Transverse colon (tissue), 4 donors: Measurements from ENCODE around the gene TREH. TPM values are rescaled to one million over a fixed set of nuclear protein-coding genes. Genes with fewer than 3 reads are reported as not detected.

Experiments used
- DNase-seq: peaks from one replicate; pipeline ENCODE4 v3.0.0-alpha.2; 2019
- H3K27ac ChIP-seq, 4 donors: fragments of 200-600 bp; sonication (generic); 2 replicates each; pipeline ENCODE4 v1.5.1; 2016 to 2018; ENCODE audit warnings: inconsistent platforms in 4 of 4
- H3K27me3 ChIP-seq: fragments of 200-600 bp; sonication (generic); 2 replicates; pipeline ENCODE4 v1.5.1; 2017; ENCODE audit warnings: inconsistent platforms
- H3K36me3 ChIP-seq, 4 donors: fragments of 200-600 bp; sonication (generic); 2 replicates each; pipeline ENCODE4 v1.5.1; 2017 to 2019; ENCODE audit warnings: inconsistent platforms in 4 of 4
- H3K4me1 ChIP-seq, 4 donors: fragments of 200-600 bp; sonication (generic); 2 replicates each; pipeline ENCODE4 v1.5.1; 2017 to 2020; ENCODE audit warnings: inconsistent platforms in 4 of 4
- H3K4me3 ChIP-seq, 4 donors: fragments of 200-600 bp; sonication (generic); 1 replicate in 1 of 4; 2 replicates in 3 of 4; pipeline versions ENCODE4 v1.5.1 to v1.6.1; 2017 to 2019; ENCODE audit warnings: inconsistent platforms in 4 of 4
- H3K9me3 ChIP-seq, 2 donors: fragments of 200-600 bp; sonication (generic); 2 replicates each; pipeline ENCODE4 v1.5.1; 2017 to 2019; ENCODE audit warnings: inconsistent platforms in 2 of 2
- CTCF ChIP-seq, 5 experiments: fragments of 200-600 bp in 3 of 5; fragments of 450-650 bp in 2 of 5; sonication (generic) in 3 of 5; IDR thresholded peaks; 1 replicate in 2 of 5; 2 replicates in 3 of 5; pipeline ENCODE4 v1.5.1; 2016 to 2017; ENCODE audit warnings: antibody characterized with exemption in 5 of 5, inconsistent platforms in 3 of 5, mild to moderate bottlenecking in 2 of 5, moderate library complexity in 1 of 5
- EP300 ChIP-seq: sonication (generic); formaldehyde crosslinking; IDR thresholded peaks from one replicate; pipeline ENCODE4 v1.6.1; 2017; ENCODE audit warnings: antibody characterized with exemption, low read depth
- POLR2A ChIP-seq: fragments of 450-650 bp; IDR thresholded peaks from one replicate; pipeline ENCODE4 v1.6.1; 2016; ENCODE audit warnings: antibody characterized with exemption, mild to moderate bottlenecking, moderate library complexity
- POLR2AphosphoS5 ChIP-seq, 3 donors: sonication (generic); formaldehyde crosslinking; IDR thresholded peaks; one replicate each; pipeline ENCODE4 v1.6.1; 2016; ENCODE audit warnings: antibody characterized with exemption in 3 of 3
- WGBS, 2 donors: methylation state at CpG; one replicate each; pipeline ENCODE4 v1.1.5; 2018; ENCODE audit warnings: low coverage in 1 of 2; 5-methylcytosine and 5-hydroxymethylcytosine counted together
- in situ Hi-C, 4 donors: fragments of 200-750 bp; cut with MboI; loops; one replicate each; pipeline versions ENCODE4 v1.15.0 to v1.15.1; 2017; ENCODE audit warnings: low sequenced_read_pairs in 3 of 4, low pct_ligation_motif_present in 1 of 4, low pct_unique_long_range_greater_than_20kb in 1 of 4
- intact Hi-C: fragments of 100-400 bp; cut with DNase I; formaldehyde crosslinking; loops from one replicate; pipeline ENCODE4 v1.15.1; 2023; ENCODE audit warnings: low total_unique reads
- total RNA-seq, 4 donors: library from RNA; depleted of rRNA; stranded (reverse); fragments of >200 nt; gene quantifications; one replicate each; pipeline ENCODE4 v1.1.0, GENCODE V29; 2016

Gene TREH
- total RNA-seq, 4 donors from 2014 or later = 4.9 to 5.6 TPM; not detected in 2

GRCh38 chr11:118644496-118644895 lies 35.0 kb downstream of the TREH start:
- Histone ChIP-seq H3K4me3 (no peak overlapping the region), H3K27ac (no peak overlapping the region), H3K9me3 (no peaks in the 10 kb centered on the region), H3K27me3 (no peaks in the 10 kb centered on the region), H3K36me3 (peaks cover 0 to 36% (median 14%) of the 10 kb centered on the region in 4 donors), H3K4me1 (peaks cover 9 to 23% (median 17%) of the 10 kb centered on the region in 4 donors)
- 88% methylated on average over 10 of the region's 10 CpGs; no CpG with 5 or more reads in 1 of the 2 donors for WGBS, 2 donors
- intact Hi-C loops = no loop called here
- TF ChIP-seq POLR2A = no peak
- TF ChIP-seq POLR2AphosphoS5 (IDR thresholded peaks at IDR 0.05) = no peak
- no peak for TF ChIP-seq CTCF (IDR thresholded peaks at IDR 0.05)
- TF ChIP-seq EP300 = no peak
- in situ Hi-C loops = no loop called here
- no peak for DNase-seq

- Histone ChIP-seq H3K4me1 (peaks cover 9 to 23% (median 17%) of the 10 kb centered on the region in 4 donors), H3K4me3 (no peak overlapping the region), H3K9me3 (no peaks in the 10 kb centered on the region), H3K36me3 (peaks cover 0 to 32% (median 14%) of the 10 kb centered on the region in 4 donors), H3K27me3 (no peaks in the 10 kb centered on the region), H3K27ac (no peak overlapping the region)
- in situ Hi-C loops (no loop called here), intact Hi-C loops (no loop called here)
- WGBS, 2 donors = 91% methylated on average over 7 of the region's 7 CpGs; no CpG with 5 or more reads in 1 of the 2 donors
- TF ChIP-seq POLR2AphosphoS5 (IDR thresholded peaks at IDR 0.05) = no peak
- TF ChIP-seq POLR2A = no peak
- TF ChIP-seq CTCF (IDR thresholded peaks at IDR 0.05) = no peak
- DNase-seq = no peak
These were observed 35.5 kb downstream of the TREH start for GRCh38 chr11:118643995-118644345.

GRCh38 chr11:118643142-118643994 lies 36.1 kb downstream of the TREH start:
- intact Hi-C loops (no loop called here), in situ Hi-C loops (no loop called here)
- H3K9me3 ChIP-seq = no peaks in the 10 kb centered on the region
- 70 to 85% methylated on average over 4 to 11 of the region's 11 CpGs for WGBS, 2 donors
- DNase-seq = no peak
- peaks cover 0 to 32% (median 14%) of the 10 kb centered on the region in 4 donors for H3K36me3 ChIP-seq
- TF ChIP-seq CTCF (IDR thresholded peaks at IDR 0.05) (no peak), POLR2AphosphoS5 (IDR thresholded peaks at IDR 0.05) (no peak), EP300 (no peak)
- H3K27ac ChIP-seq = no peak overlapping the region
- H3K4me3 ChIP-seq = no peak overlapping the region
- H3K27me3 ChIP-seq = no peaks in the 10 kb centered on the region
- peaks cover 9 to 23% (median 17%) of the 10 kb centered on the region in 4 donors for H3K4me1 ChIP-seq

- intact Hi-C loops (no loop called here), in situ Hi-C loops (no loop called here)
- 49 to 57% methylated on average over 8 to 11 of the region's 11 CpGs for WGBS, 2 donors
- Histone ChIP-seq H3K9me3 (no peaks in the 10 kb centered on the region), H3K27me3 (no peaks in the 10 kb centered on the region), H3K27ac (peak overlapping the region; percentile 6 to 39 (median 20)), H3K4me3 (no peak overlapping the region), H3K4me1 (peaks cover 9 to 23% (median 17%) of the 10 kb centered on the region in 4 donors), H3K36me3 (peaks cover 0 to 36% (median 10%) of the 10 kb centered on the region in 4 donors)
- TF ChIP-seq POLR2AphosphoS5 (IDR thresholded peaks at IDR 0.05) (no peak), EP300 (no peak), CTCF (IDR thresholded peaks at IDR 0.05) (no peak), POLR2A (no peak)
- peak; percentile 78 for DNase-seq
These were observed 37.9 kb downstream of the TREH start for GRCh38 chr11:118641397-118642019.
